Iris pigment epithelial cell (primary cell): ENCODE measurements around the gene UBE2K.
A peak's percentile ranks its signal among the peaks of the same experiment; 100 is the strongest.
"Not testable (repeated sequence)": the region's sequence is repeated elsewhere in the genome, so short reads cannot be mapped to it uniquely, and the experiment has no call there.

Experiments used
- DNase-seq: peaks from one replicate; pipeline ENCODE4 v3.0.0-alpha.2; 2011; ENCODE audit warnings: low read depth

Gene UBE2K

GRCh38 chr4:39802005-39802404, 104.1 kb downstream of the UBE2K start:
- no peak for DNase-seq

GRCh38 chr4:39808231-39808749, 110.4 kb downstream of the UBE2K start:
- DNase-seq = no peak

- DNase-seq = no peak
These were observed 114.6 kb downstream of the UBE2K start for GRCh38 chr4:39812500-39812899.

- not testable (repeated sequence) for DNase-seq
These were observed 115.1 kb downstream of the UBE2K start for GRCh38 chr4:39813033-39813432.

- not testable (repeated sequence) for DNase-seq
These were observed 115.8 kb downstream of the UBE2K start for GRCh38 chr4:39813761-39814160.

- DNase-seq = peak; percentile 41
These were observed 116.7 kb downstream of the UBE2K start for GRCh38 chr4:39814403-39815185.

- DNase-seq = no peak
These were observed 120.7 kb downstream of the UBE2K start for GRCh38 chr4:39818646-39819045.

- DNase-seq = no peak
These were observed 122.2 kb downstream of the UBE2K start for GRCh38 chr4:39820186-39820585.

- DNase-seq = no peak
These were observed 124.0 kb downstream of the UBE2K start for GRCh38 chr4:39821951-39822350.

- no peak for DNase-seq
These were observed 124.7 kb downstream of the UBE2K start for GRCh38 chr4:39822662-39823061.

- peak; percentile 48 for DNase-seq
These were observed 125.3 kb downstream of the UBE2K start for GRCh38 chr4:39823191-39823590.

GRCh38 chr4:39825090-39825489, 127.2 kb downstream of the UBE2K start:
- DNase-seq = no peak

- DNase-seq = peak; percentile 79
These were observed 127.8 kb downstream of the UBE2K start for GRCh38 chr4:39825741-39826231.
